ENCODE results near the gene SPPL3.

DNA sequence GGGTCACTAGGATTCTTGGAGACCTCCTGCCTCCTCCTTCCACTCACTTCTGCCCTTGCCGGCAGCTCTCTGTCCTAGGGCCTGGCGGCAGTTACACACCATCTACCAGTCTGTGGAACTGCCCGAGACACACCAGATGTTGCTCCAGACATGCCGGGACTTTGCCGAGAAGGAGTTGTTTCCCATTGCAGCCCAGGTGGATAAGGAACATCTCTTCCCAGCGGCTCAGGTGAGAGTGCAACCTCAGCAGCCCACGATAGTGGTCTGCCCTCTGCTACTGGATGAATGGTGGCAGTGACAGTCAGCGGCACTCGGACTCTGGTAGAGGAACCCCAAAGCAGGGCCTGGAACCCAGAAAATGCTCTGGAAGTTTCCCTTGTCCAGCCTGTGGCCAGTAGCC lies 177.2 kb downstream of the SPPL3 start:
- TF ChIP-seq, protein P1, sequence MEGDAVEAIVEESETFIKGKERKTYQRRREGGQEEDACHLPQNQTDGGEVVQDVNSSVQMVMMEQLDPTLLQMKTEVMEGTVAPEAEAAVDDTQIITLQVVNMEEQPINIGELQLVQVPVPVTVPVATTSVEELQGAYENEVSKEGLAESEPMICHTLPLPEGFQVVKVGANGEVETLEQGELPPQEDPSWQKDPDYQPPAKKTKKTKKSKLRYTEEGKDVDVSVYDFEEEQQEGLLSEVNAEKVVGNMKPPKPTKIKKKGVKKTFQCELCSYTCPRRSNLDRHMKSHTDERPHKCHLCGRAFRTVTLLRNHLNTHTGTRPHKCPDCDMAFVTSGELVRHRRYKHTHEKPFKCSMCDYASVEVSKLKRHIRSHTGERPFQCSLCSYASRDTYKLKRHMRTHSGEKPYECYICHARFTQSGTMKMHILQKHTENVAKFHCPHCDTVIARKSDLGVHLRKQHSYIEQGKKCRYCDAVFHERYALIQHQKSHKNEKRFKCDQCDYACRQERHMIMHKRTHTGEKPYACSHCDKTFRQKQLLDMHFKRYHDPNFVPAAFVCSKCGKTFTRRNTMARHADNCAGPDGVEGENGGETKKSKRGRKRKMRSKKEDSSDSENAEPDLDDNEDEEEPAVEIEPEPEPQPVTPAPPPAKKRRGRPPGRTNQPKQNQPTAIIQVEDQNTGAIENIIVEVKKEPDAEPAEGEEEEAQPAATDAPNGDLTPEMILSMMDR (IDR thresholded peaks at IDR 0.05) = no peak
- TF ChIP-seq POLR2A (IDR thresholded peaks at IDR 0.05) = no peak
